Neuronal stem cell (in vitro differentiated cells): Measurements from ENCODE around the gene CFAP92.

Experiments
- DNase-seq: peaks from one replicate; pipeline ENCODE4 v3.0.0-alpha.2; 2013; ENCODE audit warnings: low spot score
- H2AFZ ChIP-seq: one replicate; pipeline ENCODE4 v1.6.1; 2013; ENCODE audit warnings: mild to moderate bottlenecking, low read length, inconsistent platforms
- H2AK5ac ChIP-seq: 2 replicates; pipeline ENCODE4 v1.6.1; 2013; ENCODE audit warnings: low read depth, mild to moderate bottlenecking, inconsistent platforms, low read length, moderate library complexity, mixed read lengths
- H2BK120ac ChIP-seq: 2 replicates; pipeline ENCODE4 v1.6.1; 2013; ENCODE audit warnings: low read depth, mild to moderate bottlenecking, inconsistent platforms, low read length, moderate library complexity, mixed read lengths
- H2BK12ac ChIP-seq: one replicate; pipeline ENCODE4 v1.6.1; 2013; ENCODE audit warnings: low read length, inconsistent platforms
- H2BK15ac ChIP-seq: 2 replicates; pipeline ENCODE4 v1.6.1; 2013; ENCODE audit warnings: mild to moderate bottlenecking, low read length, inconsistent platforms, mixed read lengths
- H2BK5ac ChIP-seq: one replicate; pipeline ENCODE4 v1.6.1; 2013; ENCODE audit warnings: inconsistent platforms, mild to moderate bottlenecking, low read length, moderate library complexity
- H3K14ac ChIP-seq: one replicate; pipeline ENCODE4 v1.6.1; 2013; ENCODE audit warnings: low read length, inconsistent platforms
- H3K18ac ChIP-seq: 2 replicates; pipeline ENCODE4 v1.6.1; 2013; ENCODE audit warnings: low read length, inconsistent platforms
- H3K23ac ChIP-seq: 2 replicates; pipeline ENCODE4 v1.6.1; 2013; ENCODE audit warnings: low read depth, mild to moderate bottlenecking, mixed read lengths, low read length, inconsistent platforms; ENCODE audit not compliant: poor library complexity
- H3K27ac ChIP-seq: replicated peaks from 3 replicates; pipeline ENCODE4 v1.5.1; 2013; ENCODE audit warnings: low read length, inconsistent platforms
- H3K27me3 ChIP-seq, 3 experiments: 2 replicates each; pipeline ENCODE4 v1.6.1; 2013; ENCODE audit warnings: low read length in 3 of 3, mild to moderate bottlenecking in 2 of 3, inconsistent platforms in 1 of 3, low read depth in 1 of 3, mixed read lengths in 1 of 3, moderate library complexity in 1 of 3; ENCODE audit not compliant: control insufficient read depth in 3 of 3, insufficient read depth in 3 of 3
- H3K36me3 ChIP-seq, 2 donors: replicated peaks in 1 of 2; 2 replicates each; pipeline ENCODE4 v1.6.1; 2013; ENCODE audit warnings: low read length in 2 of 2; ENCODE audit not compliant: control insufficient read depth in 2 of 2, insufficient read depth in 2 of 2
- H3K4ac ChIP-seq: 2 replicates; pipeline ENCODE4 v1.6.1; 2013; ENCODE audit warnings: inconsistent platforms, mild to moderate bottlenecking, low read length, moderate library complexity
- H3K4me1 ChIP-seq, 2 donors: 1 replicate in 1 of 2; 2 replicates in 1 of 2; pipeline ENCODE4 v1.6.1; 2013; ENCODE audit warnings: low read length in 2 of 2, low read depth in 1 of 2; ENCODE audit not compliant: control insufficient read depth in 2 of 2, insufficient read depth in 1 of 2
- H3K4me2 ChIP-seq: one replicate; pipeline ENCODE4 v1.6.1; 2013; ENCODE audit warnings: mild to moderate bottlenecking, low read length, inconsistent platforms; ENCODE audit not compliant: insufficient read depth, poor library complexity, severe bottlenecking
- H3K4me3 ChIP-seq, 2 donors: 2 replicates each; pipeline ENCODE4 v1.5.1; 2013; ENCODE audit warnings: low read length in 2 of 2, mild to moderate bottlenecking in 2 of 2, inconsistent platforms in 1 of 2, moderate library complexity in 1 of 2
- H3K79me1 ChIP-seq: one replicate; pipeline ENCODE4 v1.6.1; 2013; ENCODE audit warnings: low read depth, mild to moderate bottlenecking, inconsistent platforms, low read length, moderate library complexity
- H3K9ac ChIP-seq: one replicate; pipeline ENCODE4 v1.6.1; 2013; ENCODE audit warnings: mild to moderate bottlenecking, low read depth, low read length, inconsistent platforms; ENCODE audit not compliant: poor library complexity
- H3K9me3 ChIP-seq, 2 donors: replicated peaks in 1 of 2; 2 replicates each; pipeline versions ENCODE3 to v1.6.1; 2013; ENCODE audit warnings: low read length in 2 of 2, mild to moderate bottlenecking in 2 of 2, inconsistent platforms in 1 of 2, low read depth in 1 of 2, mixed read lengths in 1 of 2, moderate library complexity in 1 of 2; ENCODE audit not compliant: control insufficient read depth in 2 of 2, insufficient read depth in 1 of 2
- H4K8ac ChIP-seq: one replicate; pipeline ENCODE4 v1.6.1; 2013; ENCODE audit warnings: low read depth, mild to moderate bottlenecking, inconsistent platforms, low read length, moderate library complexity
- H4K91ac ChIP-seq: one replicate; pipeline ENCODE4 v1.6.1; 2013; ENCODE audit warnings: low read length, low read depth, mild to moderate bottlenecking, inconsistent platforms; ENCODE audit not compliant: poor library complexity
- WGBS, 2 donors: extraction: QIAGEN DNeasy Blood & Tissue Kit; methylation state at CpG; one replicate each; pipeline ENCODE4 v1.1.7; 2013; ENCODE audit warnings: missing lambda C conversion rate in 2 of 2, mixed read lengths in 1 of 2; ENCODE audit not compliant: insufficient read length in 2 of 2, insufficient replicate concordance in 1 of 2; ENCODE audit errors: extremely low coverage in 2 of 2; 5-methylcytosine and 5-hydroxymethylcytosine counted together

Gene CFAP92

DNA sequence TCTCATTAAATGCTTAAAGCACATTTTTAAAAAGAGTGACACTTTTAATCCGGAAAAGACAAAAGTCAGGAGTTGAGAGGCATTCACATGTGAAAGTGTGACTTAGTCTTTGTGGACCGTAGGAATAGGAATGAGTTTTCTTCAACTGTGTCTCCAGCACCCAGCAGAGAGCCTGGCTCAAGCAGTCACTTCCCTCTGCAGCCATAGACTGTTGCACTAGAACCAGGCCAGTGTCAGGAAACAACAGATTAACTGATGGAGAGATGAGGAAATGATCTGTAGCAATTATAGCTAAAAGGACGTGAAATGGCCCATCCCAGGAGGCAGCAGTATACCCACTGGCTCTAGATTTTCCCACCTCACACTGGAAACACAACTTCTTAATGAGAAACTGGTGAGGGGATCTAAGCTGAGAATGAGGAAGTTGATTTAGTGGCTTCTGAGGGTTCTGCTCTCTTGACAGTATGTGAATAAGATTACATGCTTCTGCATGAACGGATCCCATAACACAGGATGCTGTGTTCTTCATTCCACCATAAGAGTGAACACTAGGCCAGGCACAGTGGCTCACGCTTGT lies 19.8 kb downstream of the CFAP92 start:
- peaks cover 1 to 42% of the 10 kb centered on the region in 2 donors for H3K36me3 ChIP-seq
- no peak overlapping the region for H4K8ac ChIP-seq
- no peaks in the 10 kb centered on the region for H3K27me3 ChIP-seq
- H2BK5ac ChIP-seq: no peak overlapping the region
- H3K4ac ChIP-seq: no peak overlapping the region
- H2BK12ac ChIP-seq: no peak overlapping the region
- no peak overlapping the region for H2BK15ac ChIP-seq
- no peak overlapping the region for H3K27ac ChIP-seq
- H3K4me3 ChIP-seq: no peak overlapping the region
- no peaks in the 10 kb centered on the region for H3K4me1 ChIP-seq
- H3K18ac ChIP-seq: no peak overlapping the region
- H4K91ac ChIP-seq: no peak overlapping the region
- DNase-seq: no peak
- no peak overlapping the region for H3K23ac ChIP-seq
- H3K79me1 ChIP-seq: no peaks in the 10 kb centered on the region
- no peak overlapping the region for H3K14ac ChIP-seq
- no peak overlapping the region for H2AFZ ChIP-seq
- no peak overlapping the region for H3K9ac ChIP-seq
- no CpG with 5 or more reads among the region's 5 CpGs for WGBS, 2 donors
- H3K9me3 ChIP-seq: no peaks in the 10 kb centered on the region
- H2AK5ac ChIP-seq: no peak overlapping the region
- H3K4me2 ChIP-seq: no peak overlapping the region
- H2BK120ac ChIP-seq: no peak overlapping the region

DNA sequence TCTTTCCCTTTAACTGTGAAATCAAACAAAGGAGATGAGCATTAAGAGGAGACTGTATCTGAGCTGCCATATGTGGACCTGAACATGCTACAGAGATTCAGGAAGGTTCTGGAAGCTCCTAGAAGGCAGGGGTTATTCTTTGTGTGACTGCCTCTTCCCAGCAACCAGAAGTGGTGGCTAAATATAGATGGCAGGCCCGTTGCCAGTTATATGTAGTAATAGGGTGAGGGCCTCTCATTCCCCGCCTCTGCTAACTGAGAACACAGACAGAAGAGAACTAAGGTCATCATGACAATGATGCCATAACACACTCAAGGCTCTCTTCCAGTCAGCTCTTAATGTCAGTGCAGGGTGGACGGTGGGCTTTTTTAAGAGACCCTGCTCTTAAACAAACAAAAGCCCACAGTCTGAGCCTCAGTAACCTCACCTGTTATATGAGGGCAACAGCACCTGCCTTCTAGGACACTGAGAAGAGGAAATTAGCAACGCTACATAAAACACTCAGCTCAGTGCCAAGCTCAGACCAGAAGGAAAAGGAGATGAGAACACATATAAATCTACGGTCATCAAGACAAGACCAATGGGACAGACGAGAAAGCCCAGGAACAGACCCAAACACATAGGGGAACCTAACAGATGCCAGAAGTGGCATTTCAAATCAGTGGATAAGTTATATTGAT lies 22.3 kb downstream of the CFAP92 start:
- Histone ChIP-seq H3K4me3 (no peak overlapping the region), H2AFZ (no peak overlapping the region), H3K27me3 (no peaks in the 10 kb centered on the region), H2BK5ac (no peak overlapping the region), H3K4me1 (no peaks in the 10 kb centered on the region), H3K4ac (no peak overlapping the region), H2BK12ac (no peak overlapping the region), H3K9ac (no peak overlapping the region), H3K9me3 (no peaks in the 10 kb centered on the region), H3K14ac (no peak overlapping the region), H4K91ac (no peak overlapping the region), H2BK15ac (no peak overlapping the region), H3K4me2 (no peak overlapping the region), H2BK120ac (no peak overlapping the region), H3K27ac (no peak overlapping the region), H3K36me3 (peaks cover 1 to 45% of the 10 kb centered on the region in 2 donors), H2AK5ac (no peak overlapping the region), H4K8ac (no peak overlapping the region), H3K18ac (no peak overlapping the region), H3K23ac (no peak overlapping the region), H3K79me1 (no peaks in the 10 kb centered on the region)
- DNase-seq: no peak
- WGBS, 2 donors: no CpG with 5 or more reads among the region's 6 CpGs

GRCh38 chr3:128970740-128971047 lies 23.2 kb downstream of the CFAP92 start:
- Histone ChIP-seq H3K4me3 (no peak overlapping the region), H2AK5ac (peak overlapping the region; percentile 66), H2BK120ac (no peak overlapping the region), H4K8ac (no peak overlapping the region), H3K23ac (no peak overlapping the region), H3K9me3 (no peaks in the 10 kb centered on the region), H3K4me1 (no peaks in the 10 kb centered on the region), H3K18ac (no peak overlapping the region), H2BK12ac (no peak overlapping the region), H2BK5ac (no peak overlapping the region), H3K9ac (no peak overlapping the region), H3K14ac (no peak overlapping the region), H3K36me3 (peaks cover 1 to 47% of the 10 kb centered on the region in 2 donors), H2BK15ac (no peak overlapping the region), H2AFZ (no peak overlapping the region), H3K27ac (no peak overlapping the region), H3K4me2 (no peak overlapping the region), H3K4ac (no peak overlapping the region), H3K27me3 (no peaks in the 10 kb centered on the region), H3K79me1 (no peaks in the 10 kb centered on the region), H4K91ac (no peak overlapping the region)
- WGBS, 2 donors: no CpG with 5 or more reads among the region's 1 CpG
- no peak for DNase-seq

- no peaks in the 10 kb centered on the region for H3K79me1 ChIP-seq
- no peak overlapping the region for H2BK15ac ChIP-seq
- no peaks in the 10 kb centered on the region for H3K4me1 ChIP-seq
- H3K9ac ChIP-seq: no peak overlapping the region
- H3K36me3 ChIP-seq: peaks cover 0 to 42% of the 10 kb centered on the region in 2 donors
- H4K91ac ChIP-seq: no peak overlapping the region
- no peak overlapping the region for H2AFZ ChIP-seq
- H3K18ac ChIP-seq: no peak overlapping the region
- peak; percentile 58 for DNase-seq
- no peak overlapping the region for H3K4me3 ChIP-seq
- H2BK120ac ChIP-seq: no peak overlapping the region
- H2BK5ac ChIP-seq: no peak overlapping the region
- H3K4ac ChIP-seq: no peak overlapping the region
- no peak overlapping the region for H3K27ac ChIP-seq
- H3K4me2 ChIP-seq: no peak overlapping the region
- H3K14ac ChIP-seq: no peak overlapping the region
- H3K27me3 ChIP-seq: no peaks in the 10 kb centered on the region
- H4K8ac ChIP-seq: no peak overlapping the region
- H2AK5ac ChIP-seq: no peak overlapping the region
- no peaks in the 10 kb centered on the region for H3K9me3 ChIP-seq
- no peak overlapping the region for H2BK12ac ChIP-seq
- WGBS, 2 donors: no CpG with 5 or more reads among the region's 12 CpGs
- no peak overlapping the region for H3K23ac ChIP-seq
These were observed 23.7 kb downstream of the CFAP92 start for GRCh38 chr3:128969993-128970739.
